Left lung (tissue), 10 donors: ENCODE results near the gene UNC13A. TPM values are rescaled to one million over a fixed set of nuclear protein-coding genes. Genes with fewer than 3 reads are reported as not detected.

Experiments
- ATAC-seq: fragments of 200-7000 bp; cut with Tn5 transposase; one replicate; pipeline ENCODE4 v1.9.1; 2020; ENCODE audit warnings: moderate library complexity
- DNase-seq, 4 donors: peaks; one replicate each; pipeline ENCODE4 v3.0.0-alpha.2; 2013 to 2020
- H3K27ac ChIP-seq, 2 donors: fragments of 200-600 bp; sonication (generic) in 1 of 2; one replicate each; pipeline versions ENCODE4 v1.5.0 to v1.8.0; 2020 to 2021
- H3K27me3 ChIP-seq, 2 donors: fragments of 200-600 bp; sonication (generic) in 1 of 2; one replicate each; pipeline versions ENCODE4 v1.5.0 to v1.8.0; 2020 to 2021
- H3K36me3 ChIP-seq, 2 donors: fragments of 200-600 bp; sonication (generic) in 1 of 2; one replicate each; pipeline versions ENCODE4 v1.5.0 to v1.8.0; 2020 to 2021
- H3K4me1 ChIP-seq, 2 donors: fragments of 200-600 bp; one replicate each; pipeline ENCODE4 v1.8.0; 2021
- H3K4me3 ChIP-seq, 2 donors: fragments of 200-600 bp; sonication (generic) in 1 of 2; one replicate each; pipeline versions ENCODE4 v1.5.0 to v1.8.0; 2020 to 2021; ENCODE audit warnings: mild to moderate bottlenecking in 1 of 2
- H3K9me3 ChIP-seq, 2 donors: fragments of 200-600 bp; sonication (generic) in 1 of 2; one replicate each; pipeline versions ENCODE4 v1.5.0 to v1.8.0; 2020 to 2021
- CTCF ChIP-seq, 2 donors: fragments of 200-600 bp; sonication (generic) in 1 of 2; IDR thresholded peaks; one replicate each; pipeline versions ENCODE4 v1.5.0 to v1.8.0; 2021; ENCODE audit warnings: antibody characterized with exemption in 2 of 2
- intact Hi-C, 2 donors: fragments of 100-400 bp; cut with DNase I; formaldehyde crosslinking; loops; one replicate each; pipeline versions ENCODE4 v1.11.2 to v1.14.2; 2022
- polyA plus RNA-seq, 6 donors: library from polyadenylated mRNA; unstranded; fragments of 120-200 nt; gene quantifications; one replicate each; pipeline ENCODE4 v1.2.1, GENCODE V29; 2013; ENCODE audit not compliant: insufficient read length in 6 of 6
- total RNA-seq, 2 donors: library from RNA; stranded (reverse); fragmentation: NEBNext Ultra II Directional; extraction: Animal tissue kit (Norgen Biotek cat#: 25700); gene quantifications; one replicate each; pipeline ENCODE4 v1.2.1, GENCODE V29; 2021
- donor health status: DM: no; HTN: yes; CAD: no.
- donor health status: DM: no; HTN: no; CAD: no.

Gene UNC13A
- total and polyA plus RNA-seq, 8 donors: 0.15 to 0.98 (median 0.56) TPM

GRCh38 chr19:17703824-17704463 is 15.8 kb upstream of the UNC13A start:
- ATAC-seq (peak; percentile 91), DNase-seq (peak in 1 of 4 donors; percentile 89)
- no peaks in the 10 kb centered on the region for H3K9me3 ChIP-seq
- peak; percentile 91 to 92 for TF ChIP-seq CTCF (IDR thresholded peaks at IDR 0.05)
- H3K4me1 ChIP-seq: no peaks in the 10 kb centered on the region
- no peak overlapping the region for H3K27ac ChIP-seq
- intact Hi-C loops: loop anchor here in 1 of 2 donors (5.0 kb wide), 1 partner anchor 63 kb away; no protein-coding TSS in a partner anchor
- H3K27me3 ChIP-seq: peaks cover 0 to 45% of the 10 kb centered on the region in 2 donors
- H3K36me3 ChIP-seq: no peaks in the 10 kb centered on the region
- H3K4me3 ChIP-seq: no peak overlapping the region

GRCh38 chr19:17695198-17695597 is 7.0 kb upstream of the UNC13A start:
- H3K27ac ChIP-seq: no peak overlapping the region
- intact Hi-C loops: no loop called here
- ATAC-seq: no peak

GRCh38 chr19:17692566-17692965 is 4.4 kb upstream of the UNC13A start:
- intact Hi-C loops: no loop called here
- DNase-seq: no peak
- Histone ChIP-seq H3K36me3 (no peaks in the 10 kb centered on the region), H3K4me1 (peaks cover 0 to 10% of the 10 kb centered on the region in 2 donors), H3K4me3 (no peak overlapping the region), H3K27ac (no peak overlapping the region), H3K27me3 (peaks cover 16 to 77% of the 10 kb centered on the region in 2 donors), H3K9me3 (no peaks in the 10 kb centered on the region)
- TF ChIP-seq CTCF (IDR thresholded peaks at IDR 0.05): no peak
- ATAC-seq: no peak

More at GRCh38 chr19:17695198-17695597, 7.0 kb upstream of the UNC13A start:
- no peak for DNase-seq
- H3K4me3 ChIP-seq: no peak overlapping the region
- peaks cover 4 to 77% of the 10 kb centered on the region in 2 donors for H3K27me3 ChIP-seq
- no peaks in the 10 kb centered on the region for H3K36me3 ChIP-seq
- no peaks in the 10 kb centered on the region for H3K4me1 ChIP-seq
- no peak for TF ChIP-seq CTCF (IDR thresholded peaks at IDR 0.05)
- H3K9me3 ChIP-seq: no peaks in the 10 kb centered on the region

GRCh38 chr19:17688853-17689595 is 870 bp upstream of the UNC13A start:
- no peak for DNase-seq
- no peak overlapping the region for H3K27ac ChIP-seq
- intact Hi-C loops: no loop called here
- ATAC-seq: no peak
- H3K36me3 ChIP-seq: no peaks in the 10 kb centered on the region
- TF ChIP-seq CTCF (IDR thresholded peaks at IDR 0.05): no peak
- no peaks in the 10 kb centered on the region for H3K9me3 ChIP-seq
- no peak overlapping the region for H3K4me3 ChIP-seq
- H3K4me1 ChIP-seq: peaks cover 0 to 23% of the 10 kb centered on the region in 2 donors
- H3K27me3 ChIP-seq: peaks cover 28 to 88% of the 10 kb centered on the region in 2 donors

- no peak for DNase-seq
- peaks cover 24 to 95% of the 10 kb centered on the region in 2 donors for H3K27me3 ChIP-seq
- no peaks in the 10 kb centered on the region for H3K36me3 ChIP-seq
- TF ChIP-seq CTCF (IDR thresholded peaks at IDR 0.05): no peak
- no peak overlapping the region for H3K4me3 ChIP-seq
- peaks cover 0 to 23% of the 10 kb centered on the region in 2 donors for H3K4me1 ChIP-seq
- intact Hi-C loops: no loop called here
- ATAC-seq: no peak
- no peaks in the 10 kb centered on the region for H3K9me3 ChIP-seq
- no peak overlapping the region for H3K27ac ChIP-seq
Observed at GRCh38 chr19:17687141-17687856, 855 bp downstream of the UNC13A start.
